Karpas-422 (cell line): ENCODE measurements around the gene PLAC8L1. TPM values are rescaled to one million over a fixed set of nuclear protein-coding genes. Genes with fewer than 3 reads are reported as not detected.

Experiments
- DNase-seq: peaks from one replicate; pipeline ENCODE4 v3.0.0-alpha.2; 2015
- H2AFZ ChIP-seq: fragments of 200-600 bp; sonication (generic); 2 replicates; pipeline ENCODE4 v1.6.1; 2014; ENCODE audit warnings: antibody characterized with exemption, low read length, mixed read lengths
- H3K27ac ChIP-seq: fragments of 200-600 bp; sonication (generic); 2 replicates; pipeline ENCODE4 v1.5.1; 2014; ENCODE audit warnings: mild to moderate bottlenecking, low read length, moderate library complexity
- H3K27me3 ChIP-seq: fragments of 200-600 bp; sonication (generic); 2 replicates; pipeline ENCODE4 v1.6.1; 2014; ENCODE audit warnings: low read length, mixed read lengths
- H3K36me3 ChIP-seq: fragments of 200-600 bp; sonication (generic); 2 replicates; pipeline ENCODE4 v1.6.1; 2014; ENCODE audit warnings: low read length, mixed read lengths; ENCODE audit not compliant: insufficient read depth
- H3K4me1 ChIP-seq: fragments of 200-600 bp; sonication (generic); 2 replicates; pipeline ENCODE4 v1.6.1; 2014; ENCODE audit warnings: mild to moderate bottlenecking, low read length, mixed read lengths
- H3K4me2 ChIP-seq: fragments of 200-600 bp; sonication (generic); 2 replicates; pipeline ENCODE4 v1.6.1; 2014; ENCODE audit warnings: low read length, low read depth, mild to moderate bottlenecking; ENCODE audit not compliant: poor library complexity, severe bottlenecking
- H3K4me3 ChIP-seq: fragments of 200-600 bp; sonication (generic); 2 replicates; pipeline ENCODE4 v1.5.1; 2014; ENCODE audit warnings: mild to moderate bottlenecking, antibody characterized with exemption, low read length, mixed read lengths
- H3K79me2 ChIP-seq: fragments of 200-600 bp; sonication (generic); 2 replicates; pipeline ENCODE4 v1.6.1; 2014; ENCODE audit warnings: mild to moderate bottlenecking, low read length, mixed read lengths
- H3K9ac ChIP-seq: fragments of 200-600 bp; sonication (generic); 2 replicates; pipeline ENCODE4 v1.6.0; 2014; ENCODE audit warnings: low read length
- H3K9me2 ChIP-seq: fragments of 200-600 bp; sonication (generic), shearing (Covaris generic); replicated peaks from 2 replicates; pipeline ENCODE4 v1.6.0; 2014; ENCODE audit warnings: mild to moderate bottlenecking, low read length, moderate library complexity; ENCODE audit not compliant: insufficient read depth
- H3K9me3 ChIP-seq: fragments of 300-700, 200-600 bp; sonication (generic); 2 replicates; pipeline ENCODE4 v1.6.1; 2014; ENCODE audit warnings: low read length, mixed read lengths
- H4K20me1 ChIP-seq: fragments of 200-600 bp; sonication (generic); 2 replicates; pipeline ENCODE4 v1.6.1; 2014; ENCODE audit warnings: mild to moderate bottlenecking, antibody characterized with exemption, low read length, low read depth; ENCODE audit not compliant: insufficient read depth
- total RNA-seq: library from RNA; depleted of rRNA; stranded (reverse); fragments of >200 nt; shearing (Covaris generic); gene quantifications from 2 replicates; pipeline ENCODE4 v1.2.3, GENCODE V29; 2014; ENCODE audit warnings: low replicate concordance

Gene PLAC8L1
- total RNA-seq, 1 experiment from 2014 or later = not detected

DNA sequence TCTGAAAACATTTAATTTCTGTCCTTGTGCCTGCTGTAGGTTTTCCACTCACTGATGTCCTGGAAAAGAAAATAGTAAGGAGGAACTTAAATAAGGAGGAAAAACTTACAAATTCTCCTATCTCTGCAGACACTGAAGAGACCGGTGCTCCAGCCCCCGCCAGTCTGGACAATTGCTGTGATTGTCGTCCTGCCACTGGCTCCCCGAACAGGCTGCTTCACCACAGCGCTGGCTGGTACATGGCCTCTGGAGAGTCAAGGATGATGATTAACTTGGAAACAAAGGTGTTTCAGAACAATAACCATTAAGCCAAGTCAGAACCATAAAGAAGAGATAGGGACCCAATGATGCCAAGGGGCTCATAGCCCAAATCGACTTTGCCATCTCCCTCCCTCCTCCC is 7.3 kb downstream of the PLAC8L1 start:
- Histone ChIP-seq H3K9me2 (no peaks in the 10 kb centered on the region), H3K9me3 (no peaks in the 10 kb centered on the region), H3K27ac (no peak overlapping the region), H3K4me1 (peaks cover 6% of the 10 kb centered on the region; the same call in 1 of the 2 replicates), H3K79me2 (no peaks in the 10 kb centered on the region), H3K9ac (no peak overlapping the region), H3K27me3 (no peaks in the 10 kb centered on the region), H4K20me1 (no peaks in the 10 kb centered on the region), H3K36me3 (no peaks in the 10 kb centered on the region), H3K4me3 (no peak overlapping the region), H2AFZ (no peak overlapping the region), H3K4me2 (no peak overlapping the region)
- DNase-seq = no peak

DNA sequence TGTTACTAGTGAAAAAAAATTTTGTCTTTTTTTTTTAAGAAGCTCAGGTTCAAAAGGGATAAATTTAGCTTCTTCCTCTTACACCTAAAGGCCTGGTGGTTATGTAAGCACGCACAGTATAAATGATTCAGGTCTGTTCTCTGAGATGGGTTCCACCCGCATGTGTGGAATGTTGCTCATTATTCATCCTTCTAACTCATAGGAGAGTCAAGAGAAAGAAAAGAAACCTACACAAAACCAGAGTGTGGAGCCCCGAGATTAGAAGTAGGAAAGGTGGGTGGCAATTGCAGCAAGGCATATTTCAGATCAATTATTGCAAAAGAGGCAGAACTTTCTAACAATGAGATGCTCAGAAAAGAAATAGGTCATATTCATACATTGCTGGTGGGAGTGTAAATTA is 13.5 kb downstream of the PLAC8L1 start:
- no peak for DNase-seq
- Histone ChIP-seq H2AFZ (no peak overlapping the region), H4K20me1 (no peaks in the 10 kb centered on the region), H3K4me1 (peaks cover 6% of the 10 kb centered on the region), H3K27ac (no peak overlapping the region), H3K79me2 (no peaks in the 10 kb centered on the region), H3K27me3 (no peaks in the 10 kb centered on the region), H3K36me3 (no peaks in the 10 kb centered on the region), H3K4me3 (no peak overlapping the region), H3K4me2 (no peak overlapping the region), H3K9ac (no peak overlapping the region), H3K9me3 (no peaks in the 10 kb centered on the region), H3K9me2 (no peaks in the 10 kb centered on the region)

DNA sequence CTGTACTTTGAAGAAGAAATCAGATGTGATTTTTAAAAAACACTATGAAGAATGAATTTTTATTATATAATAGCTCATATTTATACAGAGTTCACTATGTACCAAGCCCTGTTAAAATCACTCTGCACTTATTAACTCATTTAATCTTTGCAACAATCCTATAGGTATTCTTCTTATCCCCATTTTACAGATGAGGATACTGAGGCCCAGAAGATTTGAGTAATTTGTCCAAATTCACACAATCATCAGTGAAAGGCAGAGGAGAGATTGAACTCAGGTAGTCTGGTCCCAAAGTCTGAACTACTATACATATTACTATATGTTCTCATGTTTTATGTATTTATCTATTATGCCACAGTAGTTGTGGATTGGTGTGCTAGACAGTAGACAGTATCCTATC is 16.1 kb downstream of the PLAC8L1 start:
- no peak overlapping the region for H3K4me3 ChIP-seq
- DNase-seq = no peak
- H3K36me3 ChIP-seq = no peaks in the 10 kb centered on the region
- no peaks in the 10 kb centered on the region for H3K79me2 ChIP-seq
- H3K9me2 ChIP-seq = no peaks in the 10 kb centered on the region
- no peak overlapping the region for H2AFZ ChIP-seq
- peaks cover 6% of the 10 kb centered on the region for H3K4me1 ChIP-seq
- H3K9me3 ChIP-seq = no peaks in the 10 kb centered on the region
- H3K27ac ChIP-seq = no peak overlapping the region
- no peaks in the 10 kb centered on the region for H4K20me1 ChIP-seq
- no peak overlapping the region for H3K4me2 ChIP-seq
- H3K9ac ChIP-seq = no peak overlapping the region
- no peaks in the 10 kb centered on the region for H3K27me3 ChIP-seq

DNA sequence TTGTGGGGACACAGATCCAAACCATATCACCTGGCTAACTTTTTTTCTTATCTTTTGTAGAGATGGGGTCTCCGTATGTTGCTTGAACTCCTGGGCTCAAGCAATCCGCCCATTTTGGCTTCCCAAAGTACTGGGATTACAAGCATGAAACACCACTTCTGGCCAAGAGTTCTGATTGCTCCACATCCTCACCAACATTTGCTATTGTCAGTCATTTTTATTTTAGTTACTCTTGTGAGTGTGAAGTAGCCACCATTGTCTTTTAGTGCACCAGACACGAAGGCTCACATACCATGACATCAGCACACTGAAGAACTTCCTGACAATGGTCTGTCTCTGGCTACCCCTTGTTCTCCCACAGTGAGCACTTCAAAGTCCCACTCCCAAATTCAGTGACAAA is 17.3 kb downstream of the PLAC8L1 start:
- Histone ChIP-seq H3K4me1 (peaks cover 6% of the 10 kb centered on the region), H3K27me3 (no peaks in the 10 kb centered on the region), H2AFZ (no peak overlapping the region), H3K4me2 (no peak overlapping the region), H3K79me2 (no peaks in the 10 kb centered on the region), H3K27ac (no peak overlapping the region), H3K9me2 (no peaks in the 10 kb centered on the region), H3K9ac (no peak overlapping the region), H3K36me3 (no peaks in the 10 kb centered on the region), H3K9me3 (no peaks in the 10 kb centered on the region), H4K20me1 (no peaks in the 10 kb centered on the region), H3K4me3 (no peak overlapping the region)
- no peak for DNase-seq

DNA sequence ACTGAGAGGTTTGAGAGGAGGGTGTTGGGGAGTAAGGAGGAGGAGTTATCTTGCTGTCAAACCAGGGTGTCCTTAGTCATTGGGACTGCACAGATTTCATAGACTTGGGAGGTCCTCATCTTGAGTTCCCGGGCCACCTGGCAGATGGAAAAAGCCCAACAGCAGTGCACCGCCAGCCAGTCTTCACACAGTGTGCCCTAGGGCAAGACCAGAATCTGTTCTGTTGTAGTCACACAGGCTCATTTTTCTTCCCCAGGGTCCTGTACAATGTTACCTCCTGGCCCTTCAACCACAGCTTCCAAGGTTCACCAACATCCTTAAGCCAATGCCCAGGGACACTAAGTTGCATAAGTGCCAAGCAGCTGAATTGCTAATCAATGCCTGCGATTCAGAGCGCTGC is 21.0 kb downstream of the PLAC8L1 start:
- Histone ChIP-seq H4K20me1 (no peaks in the 10 kb centered on the region), H3K79me2 (no peaks in the 10 kb centered on the region), H3K27ac (no peak overlapping the region), H3K4me2 (no peak overlapping the region), H3K4me3 (no peak overlapping the region), H3K9me2 (no peaks in the 10 kb centered on the region), H3K9ac (no peak overlapping the region), H3K4me1 (no peaks in the 10 kb centered on the region), H2AFZ (no peak overlapping the region), H3K9me3 (no peaks in the 10 kb centered on the region), H3K36me3 (no peaks in the 10 kb centered on the region), H3K27me3 (no peaks in the 10 kb centered on the region)
- DNase-seq = no peak

DNA sequence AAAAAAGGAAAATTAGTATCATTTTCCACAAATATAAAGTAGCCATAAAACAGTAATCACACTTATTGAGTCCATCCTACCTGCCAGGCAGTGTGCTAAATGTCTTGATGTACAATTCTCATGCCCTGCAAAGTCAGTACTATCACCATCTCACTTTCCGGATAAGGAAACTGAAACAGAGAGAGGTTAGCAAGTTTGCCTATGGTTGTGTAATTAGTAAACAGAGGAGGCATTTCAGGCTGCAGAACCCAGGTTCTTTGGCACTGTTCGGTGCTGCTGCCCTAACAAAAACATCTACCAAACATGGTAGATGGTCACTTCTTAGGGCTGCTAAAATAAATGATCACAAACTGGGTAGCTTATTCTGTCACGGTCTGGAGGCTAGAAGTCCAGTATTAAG is 22.6 kb downstream of the PLAC8L1 start:
- Histone ChIP-seq H2AFZ (no peak overlapping the region), H4K20me1 (no peaks in the 10 kb centered on the region), H3K79me2 (no peaks in the 10 kb centered on the region), H3K36me3 (no peaks in the 10 kb centered on the region), H3K4me2 (no peak overlapping the region), H3K9me3 (no peaks in the 10 kb centered on the region), H3K27me3 (no peaks in the 10 kb centered on the region), H3K27ac (no peak overlapping the region), H3K4me3 (no peak overlapping the region), H3K4me1 (no peaks in the 10 kb centered on the region), H3K9ac (no peak overlapping the region), H3K9me2 (no peaks in the 10 kb centered on the region)
- no peak for DNase-seq

DNA sequence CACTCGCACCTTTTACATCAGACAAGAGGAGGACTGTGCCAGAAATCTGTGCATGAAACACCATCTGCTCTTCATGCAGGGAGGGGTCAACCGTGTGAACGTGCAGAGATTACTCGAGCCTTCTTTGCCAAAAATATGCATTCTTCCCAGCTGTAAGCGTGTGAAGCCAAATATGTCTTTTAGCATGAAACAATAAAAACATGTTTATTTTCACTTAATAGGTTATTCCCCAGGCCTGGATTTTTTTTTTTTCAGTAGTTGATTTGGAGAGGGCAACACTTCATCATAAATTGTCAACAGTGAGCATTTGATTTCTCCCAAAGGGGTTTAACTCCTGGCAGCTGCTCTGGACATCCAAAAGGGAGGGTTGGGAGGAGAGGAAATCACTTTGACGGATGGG is 23.8 kb downstream of the PLAC8L1 start:
- no peak overlapping the region for H3K27ac ChIP-seq
- H3K9ac ChIP-seq = no peak overlapping the region
- no peak overlapping the region for H2AFZ ChIP-seq
- no peaks in the 10 kb centered on the region for H4K20me1 ChIP-seq
- no peak overlapping the region for H3K4me3 ChIP-seq
- no peaks in the 10 kb centered on the region for H3K36me3 ChIP-seq
- H3K4me2 ChIP-seq = no peak overlapping the region
- no peaks in the 10 kb centered on the region for H3K27me3 ChIP-seq
- peaks cover 6% of the 10 kb centered on the region for H3K4me1 ChIP-seq
- no peak for DNase-seq
- no peaks in the 10 kb centered on the region for H3K9me3 ChIP-seq
- no peaks in the 10 kb centered on the region for H3K79me2 ChIP-seq
- H3K9me2 ChIP-seq = no peaks in the 10 kb centered on the region

DNA sequence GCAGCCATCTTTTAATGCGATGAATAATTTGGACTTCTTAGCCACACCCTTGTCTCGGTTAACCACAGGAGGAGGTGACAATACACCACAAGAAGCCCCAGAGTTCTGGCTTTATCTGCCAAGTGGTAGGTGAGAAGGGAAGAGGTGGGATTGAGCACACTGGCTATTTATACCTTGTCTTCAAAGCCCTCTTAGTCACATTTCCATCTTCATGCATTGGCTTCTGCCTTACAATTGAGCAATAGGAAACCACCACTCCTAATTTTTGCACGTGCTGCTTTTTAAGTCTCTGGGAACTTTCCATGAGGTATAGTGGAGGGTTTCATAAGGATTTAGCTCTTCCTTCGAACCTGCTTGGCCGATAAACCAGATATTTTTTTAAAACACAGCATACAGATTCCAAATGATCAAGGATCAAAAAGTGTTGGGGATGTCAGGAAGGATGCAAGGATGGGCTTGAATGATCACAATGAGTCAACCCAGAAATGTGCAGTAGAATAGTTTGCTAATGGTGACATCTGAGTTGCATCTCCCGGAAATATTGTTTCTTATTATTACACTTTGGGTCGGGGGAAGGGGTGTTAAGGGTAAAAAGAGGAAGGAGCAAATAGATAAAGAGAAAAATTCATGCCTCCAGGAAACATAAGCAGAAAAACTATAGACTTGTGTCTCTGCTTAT is 25.5 kb downstream of the PLAC8L1 start:
- no peaks in the 10 kb centered on the region for H4K20me1 ChIP-seq
- DNase-seq = no peak

More for the DNA sequence above, 25.5 kb downstream of the PLAC8L1 start:
- H3K27ac ChIP-seq = no peak overlapping the region
- no peaks in the 10 kb centered on the region for H3K27me3 ChIP-seq
- H3K9me3 ChIP-seq = no peaks in the 10 kb centered on the region
- H3K4me2 ChIP-seq = no peak overlapping the region
- H3K9me2 ChIP-seq = no peaks in the 10 kb centered on the region
- H3K9ac ChIP-seq = no peak overlapping the region
- peaks cover 12% of the 10 kb centered on the region for H3K4me1 ChIP-seq
- H3K79me2 ChIP-seq = no peaks in the 10 kb centered on the region
- no peaks in the 10 kb centered on the region for H3K36me3 ChIP-seq
- H3K4me3 ChIP-seq = no peak overlapping the region
- no peak overlapping the region for H2AFZ ChIP-seq
